ENCODE data around the gene APPL1.
"Not testable (repeated sequence)": the region's sequence is repeated elsewhere in the genome, so short reads cannot be mapped to it uniquely, and the experiment has no call there.

Gene APPL1

DNA sequence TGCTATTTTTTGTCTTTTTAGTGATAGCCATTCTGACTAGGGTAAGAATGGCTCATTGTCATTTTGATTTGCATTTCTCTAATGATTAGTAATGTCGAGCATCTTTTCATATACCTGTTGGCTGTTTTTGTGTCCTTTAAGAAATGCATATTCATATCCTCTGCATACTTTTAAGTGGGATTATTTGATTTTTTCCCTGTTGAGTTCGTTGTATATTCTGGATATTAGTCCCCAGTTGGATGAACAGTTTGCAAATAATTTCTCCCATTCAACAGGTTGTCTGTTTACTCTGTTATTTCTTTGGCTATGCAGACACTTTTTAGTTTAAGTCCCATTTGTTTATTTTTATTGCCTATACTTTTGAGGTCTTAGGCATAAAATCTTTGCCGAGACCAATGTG lies 34.4 kb downstream of the APPL1 start:
- no peak for DNase-seq (ENCODE audit: low read depth in 2 of 2)

DNA sequence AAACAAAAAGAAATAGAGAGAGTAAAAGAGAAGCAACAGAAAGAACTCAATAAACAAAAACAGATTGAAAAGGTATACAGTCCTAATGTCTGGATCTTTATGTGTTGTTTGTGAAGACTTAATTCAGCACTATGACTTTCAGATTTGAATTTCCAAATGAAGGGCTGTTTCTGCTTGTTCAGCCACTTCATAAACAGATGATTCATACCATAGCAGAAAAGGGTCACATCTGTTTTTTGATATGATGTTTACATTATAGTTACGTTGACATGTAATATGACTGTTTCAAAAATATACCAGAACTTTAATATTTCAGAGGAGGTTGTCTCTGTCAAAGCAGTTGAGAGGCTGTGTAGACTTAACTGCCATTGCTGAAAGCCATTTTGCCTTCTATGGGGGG lies 40.9 kb downstream of the APPL1 start:
- DNase-seq (ENCODE audit: low read depth in 2 of 2), result no peak

DNA sequence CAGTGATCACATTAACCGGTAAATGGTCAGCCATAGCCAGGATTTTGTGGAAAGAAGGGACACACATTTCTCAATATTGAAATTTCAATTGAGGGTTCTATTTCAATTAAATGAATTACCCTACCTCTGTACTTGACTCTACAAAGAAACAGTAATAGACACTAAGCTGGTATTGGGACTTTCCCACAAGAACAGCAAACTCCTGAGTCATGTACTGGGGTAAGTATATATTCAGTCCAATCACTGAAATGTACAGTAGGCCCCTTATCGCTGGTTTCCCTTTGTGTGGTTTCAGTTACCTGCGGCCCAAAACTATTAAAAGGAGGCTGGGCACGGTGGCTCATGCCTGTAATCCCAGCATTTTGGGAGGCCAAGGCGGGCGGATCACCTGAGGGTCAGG lies 47.3 kb downstream of the APPL1 start:
- DNase-seq (ENCODE audit: low read depth in 2 of 2), result no peak

DNA sequence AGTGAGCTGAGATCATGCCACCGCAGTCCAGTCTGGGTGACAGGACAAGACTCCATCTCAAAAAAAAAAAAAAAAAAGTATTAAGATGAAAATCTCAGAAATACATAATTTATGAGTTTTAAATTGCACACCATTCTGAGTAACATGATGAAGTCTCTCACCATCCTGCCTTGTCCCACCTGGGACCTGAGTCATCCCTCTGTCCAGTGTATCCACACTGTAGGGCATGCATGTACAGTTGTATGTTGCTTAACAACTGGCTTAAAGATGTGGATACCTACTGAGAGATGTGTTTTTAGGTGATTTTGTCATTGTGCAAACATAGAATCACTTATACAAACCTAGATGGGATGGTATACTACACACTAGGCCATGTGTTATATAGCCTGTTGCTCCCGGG lies 47.9 kb downstream of the APPL1 start:
- no peak for DNase-seq (ENCODE audit: low read depth in 2 of 2)

DNA sequence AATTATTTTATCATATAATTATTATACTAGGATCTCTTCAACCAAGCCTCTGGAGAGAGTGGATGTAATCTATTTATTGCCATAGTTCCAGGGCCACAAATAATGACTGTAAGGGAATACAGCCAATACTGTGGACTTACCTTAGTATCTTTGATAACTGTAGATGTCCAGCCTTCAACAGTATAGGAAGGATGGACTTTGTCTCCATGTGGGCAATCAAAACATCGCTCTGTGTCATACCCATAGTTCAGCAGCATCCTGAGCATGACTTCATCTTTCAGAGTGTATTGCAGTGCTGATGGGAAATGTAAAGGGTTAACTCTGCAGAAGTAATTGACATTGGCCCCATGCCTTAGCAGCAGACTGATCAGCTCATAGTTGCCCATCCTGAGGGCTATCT lies 50.7 kb downstream of the APPL1 start:
- DNase-seq (ENCODE audit: low read depth in 2 of 2), result no peak

DNA sequence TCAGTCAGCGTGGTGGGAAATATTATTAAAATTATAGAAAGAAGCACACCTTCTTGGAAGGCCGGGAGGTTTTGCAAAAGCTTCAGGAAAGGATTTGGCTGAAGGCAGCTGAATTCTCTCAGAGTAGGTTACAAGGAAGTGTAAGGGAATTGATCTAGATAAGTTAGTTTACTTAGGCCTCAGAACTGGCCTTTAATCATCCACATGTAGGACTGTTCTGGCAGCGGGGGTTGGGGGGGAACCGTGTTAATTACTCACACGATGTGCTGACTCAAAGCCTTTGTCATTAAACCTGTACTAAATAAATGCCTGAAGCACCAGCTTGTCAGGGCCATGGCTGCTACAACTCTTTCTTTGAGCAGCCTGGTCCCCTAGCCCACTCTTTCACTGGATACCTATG lies 52.2 kb downstream of the APPL1 start:
- DNase-seq (ENCODE audit: low read depth in 2 of 2), result no peak

DNA sequence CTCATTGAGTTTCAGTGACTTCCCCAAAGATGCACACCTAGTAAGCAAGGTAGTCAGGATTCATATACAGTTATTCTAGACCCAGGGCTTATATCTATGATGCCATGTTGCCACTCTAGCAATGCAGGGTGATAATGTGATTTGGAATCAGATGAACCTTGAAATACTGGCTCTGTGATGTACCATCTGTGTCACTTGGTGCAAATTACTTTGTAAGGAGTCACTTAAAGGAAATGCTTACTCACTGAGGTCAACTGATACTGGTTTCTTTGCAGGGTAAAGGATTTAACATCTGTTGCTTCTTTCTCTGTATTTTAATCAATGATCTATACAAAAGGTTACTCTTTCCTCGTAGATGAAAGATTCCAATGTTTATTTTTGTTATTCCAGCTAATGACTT lies 54.2 kb downstream of the APPL1 start:
- no peak for DNase-seq (ENCODE audit: low read depth in 2 of 2)

DNA sequence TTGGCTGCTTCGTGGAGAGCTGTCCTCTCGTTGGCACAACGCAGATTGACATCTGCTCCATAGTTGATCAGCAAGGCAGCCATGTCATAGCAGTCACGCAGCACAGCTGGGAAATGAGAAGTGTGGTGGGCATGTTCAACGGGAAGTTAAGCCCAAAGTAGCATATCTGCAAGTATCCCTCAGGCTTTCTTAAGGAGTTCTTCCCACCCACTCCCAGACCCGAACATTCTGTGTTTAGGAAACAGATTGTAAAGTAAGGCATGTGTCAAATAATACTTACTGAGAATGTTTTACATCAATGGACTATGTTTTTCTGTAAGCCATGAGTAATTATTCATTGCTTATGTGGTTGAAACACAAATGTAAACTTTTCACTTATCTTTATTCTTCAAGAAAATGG lies 55.8 kb downstream of the APPL1 start:
- no peak for DNase-seq (ENCODE audit: low read depth in 2 of 2)

DNA sequence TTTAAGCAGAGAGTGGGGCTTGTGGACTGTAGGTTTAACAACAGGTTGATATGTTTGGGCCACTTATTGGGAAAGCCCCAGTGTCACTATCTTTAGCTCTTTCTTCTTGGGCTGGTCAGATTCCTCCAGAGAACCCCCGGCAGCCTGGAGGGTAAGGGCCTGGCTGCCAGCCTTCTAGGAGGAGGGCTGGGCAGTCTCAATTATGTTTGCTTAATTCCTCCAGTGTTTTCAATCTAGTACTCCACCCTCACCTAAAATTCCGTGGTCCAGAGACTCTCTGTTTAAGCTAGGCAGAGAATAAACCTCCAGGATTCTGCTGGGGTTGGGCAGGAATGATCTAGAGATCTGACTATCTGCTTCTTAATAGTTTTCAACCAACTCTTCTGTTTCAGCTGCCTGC lies 59.7 kb downstream of the APPL1 start:
- no peak for DNase-seq (ENCODE audit: low read depth in 2 of 2)

DNA sequence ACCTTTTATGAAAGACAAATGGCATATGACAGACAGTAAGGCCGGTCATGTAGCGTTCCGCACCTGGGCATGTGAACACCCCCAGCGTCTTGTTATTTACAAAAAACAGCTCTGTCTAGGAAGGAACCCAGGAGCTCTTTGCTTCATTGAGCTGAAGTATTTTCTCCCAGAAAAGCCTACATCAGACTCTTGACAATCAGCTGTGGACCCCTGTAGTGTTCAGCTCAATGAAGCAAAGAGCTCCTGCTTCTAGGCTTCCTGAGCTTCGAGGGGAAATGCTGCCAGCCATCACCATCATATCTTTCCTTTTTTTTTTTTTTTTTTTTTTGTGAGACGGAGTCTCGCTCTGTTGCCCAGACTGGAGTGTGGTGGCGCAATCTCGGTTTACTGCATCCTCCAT lies 60.9 kb downstream of the APPL1 start:
- DNase-seq (ENCODE audit: low read depth in 2 of 2), result no peak

DNA sequence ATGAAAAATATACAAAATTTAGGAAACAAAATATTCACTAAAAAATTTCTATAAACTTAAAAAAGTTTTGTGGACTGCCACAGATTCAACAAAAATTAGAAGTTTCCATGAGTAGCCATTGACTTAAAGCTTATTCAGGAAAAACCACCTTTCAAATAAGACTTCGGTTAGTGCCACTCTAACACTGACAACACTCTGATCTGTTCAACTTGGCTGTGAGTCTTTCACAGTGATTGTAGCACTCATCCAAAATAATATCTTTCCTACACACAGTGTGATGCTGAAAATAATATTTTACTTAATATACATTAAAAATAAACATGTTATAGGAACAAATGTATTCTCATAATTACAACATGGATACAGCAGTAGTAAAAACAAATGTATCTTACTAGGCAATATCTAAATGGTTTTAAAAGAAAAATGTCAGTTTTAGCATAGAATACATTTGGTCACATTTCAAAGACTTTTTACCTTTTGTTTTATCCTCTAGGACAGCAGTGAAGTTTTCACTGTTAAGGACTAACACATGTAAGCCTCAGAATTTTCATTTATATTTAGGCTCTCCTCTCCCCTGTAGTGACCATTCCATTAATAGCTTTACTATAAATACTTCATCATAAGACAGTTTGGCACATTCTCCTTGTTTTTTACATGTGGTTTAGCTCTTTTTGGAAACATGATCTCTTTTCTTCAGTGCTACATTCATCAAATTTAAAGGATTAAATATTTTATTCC lies 64.8 kb downstream of the APPL1 start, which contains the start of gene ASB14:
ASB14 (minus strand) TSS at position 527 of the 738 bp plus-strand sequence. CDS start 652 bp downstream, outside the sequence.
- no peak for DNase-seq (ENCODE audit: low read depth in 2 of 2)

DNA sequence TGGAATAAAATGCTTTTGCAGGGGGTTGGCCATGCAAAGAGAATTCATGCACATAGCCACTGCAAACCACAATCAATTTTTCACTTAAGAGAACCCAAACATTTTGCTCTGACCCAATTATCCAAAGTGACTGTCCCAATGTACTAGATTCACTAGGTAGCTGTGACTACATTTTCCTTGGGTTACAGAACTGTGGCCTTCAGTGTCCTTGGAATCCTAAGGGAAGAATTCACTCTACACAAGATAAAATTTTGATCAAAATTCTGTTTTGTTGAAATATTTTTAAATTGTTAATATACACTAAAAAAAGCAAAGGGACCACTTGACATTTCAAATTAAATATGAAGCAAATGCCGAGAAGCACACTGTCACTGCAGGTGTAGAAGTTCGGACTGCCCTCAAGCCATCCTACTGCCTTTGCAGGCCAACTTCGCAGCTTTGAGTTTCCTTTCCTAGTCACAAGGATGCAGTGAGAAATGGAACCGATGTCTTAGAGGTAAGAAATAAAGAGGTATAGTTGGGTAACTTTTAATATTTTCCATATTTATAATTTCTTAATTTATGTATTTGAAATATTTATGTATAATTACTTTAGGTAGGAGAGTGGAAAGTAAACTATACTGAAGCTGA lies 65.5 kb downstream of the APPL1 start:
- DNase-seq (ENCODE audit: low read depth in 2 of 2), result no peak

DNA sequence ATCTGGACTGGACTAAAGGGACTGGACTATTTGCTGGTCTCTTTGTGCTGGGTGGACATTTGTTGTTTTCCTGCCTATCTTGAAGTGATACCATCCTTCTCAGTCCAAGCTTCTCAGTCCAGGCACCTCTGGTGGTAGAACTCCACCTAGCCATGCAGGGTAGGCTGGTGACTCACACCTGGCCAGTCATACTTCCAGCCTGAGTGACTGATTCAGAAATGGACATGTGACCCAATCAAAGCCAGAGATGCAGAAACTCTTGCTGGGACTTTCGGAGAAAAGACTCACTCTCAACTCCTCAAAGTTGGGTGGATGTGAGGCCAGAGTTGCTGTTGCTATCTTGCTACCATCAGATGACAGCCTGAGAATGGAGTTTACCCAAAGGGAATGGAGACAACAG lies 70.5 kb downstream of the APPL1 start:
- DNase-seq (ENCODE audit: low read depth in 2 of 2), result no peak

DNA sequence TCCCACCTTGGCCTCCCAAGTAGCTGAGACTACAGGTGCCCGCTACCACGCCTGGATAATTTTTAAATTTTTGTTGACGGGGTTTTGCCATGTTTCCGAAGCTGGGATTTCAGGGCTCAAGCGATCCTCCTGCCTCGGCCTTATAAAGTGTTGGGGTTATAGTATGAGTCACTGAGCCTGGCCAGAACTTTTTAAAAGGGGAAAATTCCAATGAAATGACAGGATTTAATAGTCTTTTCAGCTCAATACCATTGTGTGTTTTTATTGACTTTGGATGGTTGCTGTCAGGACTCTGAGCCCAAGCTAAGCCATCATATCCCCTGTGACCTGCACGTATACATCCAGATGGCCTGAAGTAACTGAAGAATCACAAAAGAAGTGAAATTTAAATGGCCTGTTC lies 76.0 kb downstream of the APPL1 start:
- not testable (repeated sequence) for DNase-seq (ENCODE audit: low read depth in 2 of 2)

DNA sequence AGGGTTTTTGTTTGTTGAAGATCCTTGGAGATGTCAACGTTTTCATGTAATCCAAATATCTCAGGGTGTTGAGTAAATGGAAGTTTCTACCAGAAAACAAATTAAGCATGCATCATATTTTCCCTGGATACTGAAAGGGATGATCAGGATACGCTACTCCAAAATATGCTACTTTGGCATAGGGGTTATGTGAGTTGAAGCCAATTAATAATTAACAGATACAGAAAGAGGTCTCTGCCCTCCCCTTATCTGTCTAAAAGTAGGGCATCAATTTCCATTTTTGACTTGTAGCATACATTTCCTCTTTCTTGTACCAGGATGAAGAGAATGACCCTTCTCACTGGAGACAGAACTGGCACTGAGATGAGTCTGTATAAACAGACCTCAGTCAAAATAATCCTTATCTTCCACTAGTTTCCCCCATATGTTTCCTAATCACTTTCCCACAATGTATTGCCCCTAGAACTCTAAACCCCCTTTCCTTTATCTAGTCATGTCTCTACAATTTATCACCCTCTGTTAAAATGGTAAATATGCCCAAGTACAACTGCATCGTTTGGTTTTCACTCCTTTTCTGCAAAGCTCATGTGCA lies 82.3 kb downstream of the APPL1 start:
- no peak for DNase-seq (ENCODE audit: low read depth in 2 of 2)

DNA sequence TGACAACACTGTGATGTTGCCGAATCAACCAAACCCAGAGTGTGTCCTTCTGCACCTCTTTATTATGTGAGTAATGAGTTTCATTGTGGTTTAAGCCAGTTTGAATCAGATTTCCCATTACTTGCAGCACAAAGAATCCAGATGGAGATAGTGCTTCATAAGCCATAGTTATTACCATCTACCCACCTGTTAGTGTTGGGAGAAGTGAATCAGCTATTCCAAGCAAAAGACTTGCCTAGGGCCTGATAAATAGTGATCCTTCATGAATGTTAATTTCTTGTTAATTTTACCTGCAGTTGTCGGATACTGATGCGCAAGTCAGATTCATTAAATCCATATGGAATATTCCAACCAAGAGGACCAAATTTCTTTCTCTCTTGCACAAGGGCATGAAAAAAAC lies 86.7 kb downstream of the APPL1 start:
- no peak for DNase-seq (ENCODE audit: low read depth in 2 of 2)
